ENCODE data around the gene ADD3. TPM values are rescaled to one million over a fixed set of nuclear protein-coding genes. Genes with fewer than 3 reads are reported as not detected.

The ADD3 gene
- total and polyA plus RNA-seq, 2 of the 13 experiments (the other 11 are each of a cell fraction or from before 2014, with no cell fraction given): 44.7 to 57.5 TPM

DNA sequence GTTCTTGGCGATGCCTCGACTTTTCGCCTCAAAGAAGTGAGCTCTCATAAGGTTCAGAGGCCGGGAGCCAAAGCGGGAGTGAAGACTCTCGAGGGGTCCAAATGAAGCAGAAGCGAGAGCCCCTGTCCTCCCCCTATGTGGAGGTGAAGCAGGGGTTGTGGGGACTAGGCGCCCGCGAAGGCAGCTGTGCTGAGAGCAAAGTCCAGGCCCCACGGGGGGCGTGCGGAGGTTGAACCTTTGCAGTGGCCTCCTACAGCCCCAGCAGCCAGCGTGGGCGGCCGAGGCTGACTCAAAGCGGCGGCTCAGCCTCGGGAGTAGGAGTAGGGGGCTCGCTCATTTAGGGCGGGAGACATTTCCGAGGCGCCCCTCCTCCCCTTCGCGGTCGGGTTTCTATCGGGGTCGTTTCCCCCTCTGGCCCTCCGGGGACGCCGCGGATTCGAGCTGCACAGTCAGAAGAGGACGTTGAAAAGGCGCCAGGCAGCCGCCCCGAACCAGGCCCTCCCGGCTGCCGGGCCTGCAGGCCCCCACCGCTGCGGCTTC, 553 bp upstream of the ADD3 start (continued):
- TF ChIP-seq, protein P1, sequence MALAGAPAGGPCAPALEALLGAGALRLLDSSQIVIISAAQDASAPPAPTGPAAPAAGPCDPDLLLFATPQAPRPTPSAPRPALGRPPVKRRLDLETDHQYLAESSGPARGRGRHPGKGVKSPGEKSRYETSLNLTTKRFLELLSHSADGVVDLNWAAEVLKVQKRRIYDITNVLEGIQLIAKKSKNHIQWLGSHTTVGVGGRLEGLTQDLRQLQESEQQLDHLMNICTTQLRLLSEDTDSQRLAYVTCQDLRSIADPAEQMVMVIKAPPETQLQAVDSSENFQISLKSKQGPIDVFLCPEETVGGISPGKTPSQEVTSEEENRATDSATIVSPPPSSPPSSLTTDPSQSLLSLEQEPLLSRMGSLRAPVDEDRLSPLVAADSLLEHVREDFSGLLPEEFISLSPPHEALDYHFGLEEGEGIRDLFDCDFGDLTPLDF (CRISPR knock-in tag; IDR thresholded peaks at IDR 0.05): no peak
- TF ChIP-seq IRF2 (CRISPR knock-in tag; IDR thresholded peaks at IDR 0.05) (no peak), ZNF740 (CRISPR knock-in tag; IDR thresholded peaks at IDR 0.05) (no peak), REL (CRISPR knock-in tag; conservative IDR thresholded peaks at IDR 0.05) (no peak), ARID5B (CRISPR knock-in tag; IDR thresholded peaks at IDR 0.05) (peak; percentile 41), NR3C1 (CRISPR knock-in tag; IDR thresholded peaks at IDR 0.05) (no peak), ZNF30 (CRISPR knock-in tag; IDR thresholded peaks at IDR 0.05) (no peak), POGZ (CRISPR knock-in tag; IDR thresholded peaks at IDR 0.05) (no peak), ATF2 (CRISPR knock-in tag; IDR thresholded peaks at IDR 0.05) (no peak), ZMAT3 (CRISPR knock-in tag; conservative IDR thresholded peaks at IDR 0.05) (peak; percentile 54; the same call in 1 of the 2 replicates), MAFG (CRISPR knock-in tag; IDR thresholded peaks at IDR 0.05) (no peak), EP300 (IDR thresholded peaks at IDR 0.05; ENCODE audit: low read depth in 2 of 2, low read length in 2 of 2) (peak in 1 of 2 experiments; percentile 20; a peak in 2 of 4 replicates), EP300 (CRISPR knock-in tag; IDR thresholded peaks at IDR 0.05; ENCODE audit: borderline replicate concordance) (no peak), PRDM15 (CRISPR knock-in tag; IDR thresholded peaks at IDR 0.05) (0 out of 2 replicates have a peak, but pooled peaks have one; percentile 50), HOXD1 (CRISPR knock-in tag; IDR thresholded peaks at IDR 0.05) (no peak), ZNF615 (CRISPR knock-in tag; IDR thresholded peaks at IDR 0.05; ENCODE audit: borderline replicate concordance) (0 out of 2 replicates have a peak, but pooled peaks have one; percentile 29)

Measured in HepG2 (cell line).